HG03342 (cell line): ENCODE data around the gene ABCB11.
A peak's percentile ranks its signal among the peaks of the same experiment; 100 is the strongest.
"Not testable (repeated sequence)": the region's sequence is repeated elsewhere in the genome, so short reads cannot be mapped to it uniquely, and the experiment has no call there.

Source experiments
- ATAC-seq: cut with Tn5 transposase; IDR thresholded peaks from one replicate; pipeline ENCODE4 v1.9.1; 2021; ENCODE audit warnings: mild to moderate bottlenecking, moderate library complexity; ENCODE audit not compliant: unreplicated experiment

ABCB11 gene

DNA sequence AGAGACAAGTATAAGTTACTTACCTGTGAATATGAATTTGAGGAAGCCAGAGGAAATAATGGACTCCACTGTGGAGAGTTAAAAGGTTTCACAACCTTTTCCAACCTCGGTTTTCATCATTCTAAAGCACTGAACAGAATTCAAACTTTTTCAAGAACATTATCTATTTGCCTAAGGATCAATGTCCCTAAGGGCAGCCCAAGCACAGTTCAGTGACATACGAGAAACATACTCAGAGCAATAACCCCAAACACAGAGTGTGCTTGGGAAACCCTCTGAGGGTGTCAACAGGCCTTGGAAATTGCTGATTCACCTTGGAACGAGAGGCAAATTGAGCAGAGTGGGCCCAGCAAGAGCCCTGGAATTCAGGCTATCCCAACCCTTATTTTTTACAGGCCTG, at the start of gene ABCB11:
ABCB11 (minus strand) TSS at position 123 of the 400 bp plus-strand sequence. CDS start 13,199 bp downstream, outside the sequence.
- ATAC-seq: no peak

DNA sequence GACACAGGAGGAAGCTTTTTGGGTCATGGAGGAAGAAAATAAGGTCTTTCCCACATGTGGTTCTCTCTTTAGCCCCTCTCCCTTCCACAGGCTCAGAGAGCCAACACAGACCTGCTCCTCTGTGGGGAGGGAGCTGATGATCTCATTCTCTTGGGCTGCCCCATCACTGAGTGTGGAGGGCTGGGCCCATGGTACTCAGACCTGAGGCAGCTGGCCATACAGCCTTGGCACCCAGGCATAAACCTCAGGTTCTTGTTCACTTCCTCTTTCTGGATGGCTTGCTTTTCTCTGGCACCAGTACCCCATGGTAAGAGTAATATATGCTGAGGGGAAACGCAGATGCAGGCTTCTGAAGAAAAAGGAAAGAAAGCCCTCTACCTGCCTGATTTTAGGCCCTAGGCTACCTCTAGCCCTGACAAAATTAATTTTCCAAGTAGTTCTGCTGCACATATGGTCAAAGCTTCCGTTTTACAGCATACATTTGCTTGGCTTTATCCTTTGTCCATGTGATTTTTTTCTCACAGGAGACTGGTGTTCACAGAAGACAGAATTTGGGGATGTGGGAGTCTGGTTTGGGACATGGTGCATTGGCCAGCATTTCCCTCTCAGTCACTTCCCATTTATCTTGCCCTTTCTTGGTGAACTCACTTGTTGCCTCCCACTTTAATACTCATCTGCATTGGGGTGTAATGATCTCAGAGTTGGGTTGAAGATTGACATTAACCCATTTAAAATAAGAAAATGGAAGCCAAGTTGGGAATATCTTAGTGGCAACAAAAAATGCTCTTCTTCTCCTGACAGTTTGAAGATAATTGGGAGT, 49.3 kb upstream of the ABCB11 start:
- ATAC-seq: peak; percentile 77

DNA sequence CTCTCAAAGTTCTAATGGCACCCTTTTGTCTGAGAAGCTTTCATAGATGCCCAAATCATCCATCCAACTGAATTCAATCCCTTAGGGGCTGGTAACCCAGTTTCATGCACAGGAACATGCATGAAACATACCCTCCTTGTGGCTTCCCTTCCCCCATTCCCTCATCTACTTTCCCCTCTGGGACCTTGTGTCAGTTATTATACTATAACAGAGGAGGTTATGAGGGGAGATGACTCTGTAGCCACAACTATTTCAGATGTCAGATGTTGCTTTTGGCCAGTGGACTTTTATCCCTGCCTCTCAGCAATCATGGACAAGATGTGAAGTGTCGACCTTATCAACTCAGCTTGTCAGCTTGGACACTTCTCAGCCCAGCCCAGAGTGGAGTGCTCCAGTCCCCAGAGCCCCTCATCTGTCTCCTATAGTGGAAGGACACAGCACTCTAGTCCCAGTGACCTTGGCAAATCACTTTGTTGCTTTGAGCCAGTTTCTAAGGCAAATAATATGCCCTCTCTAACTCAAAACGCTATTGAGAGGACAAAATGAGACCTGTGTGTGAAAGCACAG, 46.6 kb upstream of the ABCB11 start:
- ATAC-seq: no peak

DNA sequence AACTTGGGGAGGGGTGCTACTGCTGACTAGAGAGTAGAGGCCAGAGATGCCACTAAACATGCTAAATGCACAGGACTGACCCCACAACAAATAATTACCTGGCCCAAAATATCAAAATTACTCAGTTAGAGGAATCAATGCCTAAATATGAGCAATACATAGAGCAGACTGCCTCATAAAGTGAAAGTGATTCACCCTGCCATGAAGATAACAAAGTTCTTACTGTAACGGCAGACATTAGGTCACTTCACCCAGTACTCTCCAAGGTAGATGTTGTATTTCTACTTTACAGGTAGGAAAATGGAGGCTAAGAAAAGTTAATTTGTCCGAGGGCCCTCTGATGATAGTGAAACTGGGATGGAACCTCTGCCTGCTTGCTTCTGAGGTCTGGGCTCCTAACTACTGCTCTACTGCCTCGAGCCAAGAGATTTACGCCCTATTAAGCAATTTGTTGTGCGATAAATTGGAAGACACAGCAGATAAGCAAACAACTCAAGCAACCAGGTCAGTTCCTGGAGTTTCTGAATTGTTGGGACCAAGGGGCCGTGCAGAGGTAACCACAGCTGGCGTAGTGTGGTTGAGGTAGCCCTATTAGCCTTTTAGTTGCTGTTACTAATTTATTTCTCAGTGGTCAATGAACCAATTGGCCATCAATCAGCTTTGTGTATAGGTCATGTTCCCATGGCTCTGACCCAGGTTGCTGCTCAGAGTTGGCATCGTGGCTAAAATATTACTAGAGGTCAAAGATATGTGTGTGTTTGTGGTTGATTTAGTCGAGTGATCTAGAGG, 43.0 kb upstream of the ABCB11 start:
- peak; percentile 71 for ATAC-seq

DNA sequence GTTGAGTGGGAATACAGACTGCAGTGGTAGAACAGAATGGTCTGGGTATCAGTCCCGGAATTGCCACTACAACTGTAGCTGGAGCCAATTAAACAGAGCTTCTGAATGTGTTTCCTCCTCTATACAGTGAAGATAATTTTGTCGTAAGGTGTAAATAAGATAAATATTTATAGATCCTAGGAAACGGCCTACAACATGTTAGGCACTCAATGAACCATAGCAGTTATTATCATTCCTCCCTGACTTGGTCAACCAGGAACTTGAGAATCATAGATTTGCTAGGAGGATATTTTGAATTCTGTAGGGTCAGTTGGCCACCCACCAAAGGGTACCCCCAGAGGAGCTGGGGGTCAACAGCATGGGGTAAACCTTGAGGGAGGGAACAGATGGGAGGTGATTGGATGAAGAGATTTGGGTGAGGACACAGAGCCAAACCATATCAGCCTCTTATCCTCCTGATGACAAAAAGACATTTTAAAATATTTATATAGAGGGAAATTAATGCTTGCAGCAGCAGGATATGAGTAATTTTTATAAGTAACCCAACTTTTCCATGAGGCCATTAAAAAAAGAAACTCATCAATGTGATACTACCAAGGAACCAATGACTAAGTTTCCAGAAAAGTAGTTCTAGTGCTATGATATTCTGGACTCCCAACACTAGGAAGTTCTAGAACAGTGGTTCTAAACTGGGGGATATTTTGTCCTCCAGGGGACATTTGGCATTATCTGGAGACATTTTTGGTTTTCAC, 42.3 kb upstream of the ABCB11 start:
- ATAC-seq: no peak

DNA sequence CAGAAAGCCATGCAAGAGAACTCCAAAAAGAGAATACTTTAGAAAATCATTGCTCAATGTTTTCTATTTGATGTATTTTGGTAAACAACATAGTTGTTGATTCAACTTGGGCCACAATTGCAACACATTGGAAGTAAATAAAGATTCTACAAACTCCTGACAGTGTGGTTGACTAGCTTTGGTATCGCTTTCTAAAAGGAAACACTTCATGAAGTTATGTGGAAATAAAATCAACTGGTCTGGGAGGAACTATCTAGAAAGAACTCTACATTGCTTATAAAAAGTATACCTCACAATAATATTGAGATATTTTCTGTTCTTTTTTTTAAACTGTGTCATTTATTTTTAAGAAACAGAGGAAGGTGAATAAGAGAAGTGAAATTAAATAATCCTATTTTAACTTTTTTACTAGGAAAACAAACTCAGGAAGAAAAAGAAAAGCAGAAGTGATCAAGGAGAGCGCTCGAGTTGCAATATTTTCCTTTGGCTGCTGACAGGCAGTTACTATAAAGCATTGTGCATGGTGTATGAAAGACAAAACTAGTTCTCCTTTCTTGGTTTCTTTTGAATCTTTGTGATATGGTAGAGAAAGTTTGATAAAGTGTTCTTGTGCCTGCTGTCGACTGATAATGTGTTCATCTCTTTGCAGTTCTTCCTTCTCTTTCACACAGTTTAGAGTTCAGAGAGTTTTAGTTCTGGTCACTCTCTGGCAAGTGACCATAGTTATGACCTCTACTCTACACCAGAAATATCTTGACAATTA, 41.2 kb upstream of the ABCB11 start:
- peak; percentile 54 for ATAC-seq

DNA sequence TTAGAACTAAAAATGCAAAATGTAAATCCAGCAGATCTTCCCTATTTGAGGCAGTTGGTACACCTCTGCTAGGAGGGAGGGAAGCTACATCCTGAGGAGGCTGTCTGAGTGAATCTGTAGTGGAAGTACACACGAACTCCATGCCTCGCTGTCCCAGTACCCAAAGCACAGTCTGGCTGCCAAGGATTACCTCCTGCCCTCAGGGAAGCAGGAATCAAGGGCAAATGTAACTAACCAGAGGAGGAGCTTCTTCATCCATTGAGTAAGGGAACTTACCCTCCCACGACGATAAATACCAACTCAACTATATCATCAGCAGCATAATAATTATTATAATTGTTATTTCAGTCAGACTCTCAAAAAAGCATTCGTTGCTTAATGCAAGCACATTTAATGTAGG, 40.3 kb upstream of the ABCB11 start:
- no peak for ATAC-seq

DNA sequence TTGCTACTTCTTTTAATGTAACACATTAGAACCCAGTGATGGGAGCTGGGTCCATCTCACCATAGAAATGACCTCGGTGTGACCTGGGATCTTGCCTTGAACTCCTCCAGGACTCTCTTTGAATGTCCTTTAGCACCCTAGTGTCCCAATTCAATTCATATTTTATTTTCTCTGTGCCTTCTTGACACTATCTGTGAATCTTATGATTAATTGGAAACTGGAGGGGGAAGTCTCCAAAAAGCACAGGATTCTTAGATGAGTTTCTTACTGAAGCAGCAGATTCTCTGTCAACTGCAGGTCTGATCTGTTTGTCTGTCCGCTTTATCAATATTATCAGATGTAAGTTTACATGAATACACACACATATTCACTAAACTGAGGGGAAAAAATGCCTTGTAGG, 38.7 kb upstream of the ABCB11 start:
- ATAC-seq: no peak

DNA sequence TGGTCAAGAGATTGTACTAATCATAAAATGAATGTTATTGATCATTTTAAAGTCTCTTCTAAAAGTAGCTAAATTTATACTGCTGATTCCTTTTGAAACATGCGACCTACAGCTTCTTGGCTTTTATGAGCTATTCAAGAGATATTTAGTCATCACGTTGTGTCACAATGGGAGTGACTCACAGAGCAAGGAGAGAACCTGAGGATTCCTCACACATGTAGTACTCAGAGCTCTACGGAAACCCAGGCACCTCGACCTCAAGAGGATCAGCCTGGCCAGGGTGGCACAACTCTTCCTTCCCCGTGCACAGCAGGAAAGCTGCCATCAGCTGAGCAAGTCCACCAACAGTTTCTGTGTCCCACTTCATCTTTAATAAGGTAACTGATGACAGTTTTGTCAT, 38.2 kb upstream of the ABCB11 start, which contains the start of gene DHRS9:
DHRS9 (plus strand) TSS at position 223 of the 400 bp plus-strand sequence. CDS start 12,019 bp downstream, outside the sequence.
- no peak for ATAC-seq

DNA sequence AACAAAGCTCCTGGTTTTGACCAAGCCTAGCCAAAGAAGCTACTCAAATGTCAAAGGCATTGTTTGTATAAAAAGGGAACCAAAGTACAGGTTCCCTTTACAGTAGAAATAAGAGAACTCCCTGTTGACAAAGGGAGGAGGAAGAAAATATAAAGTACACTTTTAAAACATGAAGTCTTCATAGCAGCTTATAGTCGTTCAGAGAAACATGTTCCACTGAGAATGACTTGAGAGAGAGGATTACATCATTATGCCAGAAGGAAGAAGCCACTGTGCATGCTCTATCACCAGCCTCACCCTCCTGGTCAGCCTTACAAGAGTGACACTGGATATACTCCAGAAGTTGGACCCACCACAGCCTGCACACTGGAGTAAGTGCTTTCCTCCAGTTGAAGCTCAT, 35.8 kb upstream of the ABCB11 start:
- ATAC-seq: no peak

DNA sequence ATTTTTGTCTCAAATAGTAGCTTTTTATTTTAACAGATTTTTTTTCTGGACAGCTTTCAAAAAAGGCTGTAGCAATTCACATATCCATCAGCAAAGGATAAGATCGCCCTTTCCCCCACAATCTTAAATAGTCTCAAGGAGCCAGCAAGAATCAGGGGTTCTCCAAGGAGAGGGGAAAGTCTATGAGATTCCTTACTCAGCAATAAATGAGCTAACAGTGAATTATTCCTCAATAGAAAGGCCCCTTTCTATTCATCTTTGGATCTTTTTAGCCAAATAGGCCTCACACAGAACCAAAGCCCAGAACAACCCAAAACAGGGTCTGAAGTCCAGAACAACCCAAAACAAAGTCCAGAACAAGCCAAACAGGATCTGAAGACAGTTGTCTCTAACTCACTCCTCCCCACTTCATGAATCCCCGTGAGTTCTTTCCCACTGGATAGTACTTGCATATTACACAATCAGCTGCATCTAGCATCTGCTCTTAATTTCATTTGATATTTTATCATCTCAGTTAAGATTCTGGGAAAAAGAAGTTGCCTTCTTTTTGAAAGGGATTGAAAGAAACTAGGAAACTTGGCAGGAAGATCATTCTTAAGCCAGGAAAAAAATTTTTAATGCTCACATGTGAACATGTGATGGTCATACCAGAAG, 34.9 kb upstream of the ABCB11 start:
- no peak for ATAC-seq

DNA sequence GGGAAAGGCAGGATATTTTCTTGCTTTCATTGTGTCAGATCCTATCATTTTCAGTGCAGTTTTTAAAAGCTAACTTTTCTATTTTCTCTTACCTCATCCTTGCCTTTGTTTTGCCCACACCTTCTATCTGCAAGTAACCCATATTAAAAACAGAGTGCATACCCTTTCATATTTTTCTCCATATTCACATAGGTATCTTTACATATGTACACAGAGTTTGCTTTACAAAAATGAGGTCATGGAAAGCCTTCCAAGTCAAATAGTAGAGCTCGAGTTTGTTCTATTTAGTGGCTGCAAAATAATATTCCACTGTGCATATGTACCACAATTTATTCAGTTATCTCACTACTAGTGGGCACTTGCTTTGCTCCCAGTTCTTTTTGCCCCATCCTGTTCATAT, 34.3 kb upstream of the ABCB11 start:
- no peak for ATAC-seq

DNA sequence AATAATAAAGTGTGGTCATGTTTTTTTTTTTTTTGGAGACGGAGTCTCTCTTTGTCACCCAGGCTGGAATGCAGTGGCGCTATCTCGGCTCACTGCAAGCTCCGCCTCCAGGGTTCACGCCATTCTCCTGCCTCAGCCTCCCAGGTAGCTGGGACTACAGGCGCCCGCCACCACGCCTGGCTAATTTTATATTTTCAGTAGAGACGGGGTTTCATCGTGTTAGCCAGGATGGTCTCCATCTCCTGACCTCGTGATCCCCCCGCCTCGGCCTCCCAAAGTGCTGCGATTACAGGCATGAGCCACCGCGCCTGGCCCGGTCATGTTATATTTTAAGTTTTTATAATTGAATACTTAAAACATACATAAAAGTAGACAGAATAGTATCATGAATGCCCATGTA, 33.1 kb upstream of the ABCB11 start:
- ATAC-seq: not testable (repeated sequence)

DNA sequence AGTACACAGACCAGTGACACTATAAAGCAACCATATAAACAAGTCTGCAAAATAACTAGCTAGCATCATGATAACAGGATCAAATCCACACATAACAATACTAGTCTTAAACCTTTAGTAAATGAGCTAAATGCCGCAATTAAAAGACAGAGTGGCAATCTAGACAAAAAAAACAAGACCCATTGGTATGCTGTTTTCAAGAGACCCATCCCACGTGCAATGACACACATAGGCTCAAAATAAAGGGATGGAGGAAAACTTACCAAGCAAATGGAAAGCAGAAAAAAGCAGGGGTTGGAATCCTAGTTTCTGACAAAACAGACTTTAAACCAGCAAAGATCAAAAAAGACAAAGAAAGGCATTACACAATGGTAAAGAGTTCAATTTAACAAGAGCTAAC, 23.5 kb upstream of the ABCB11 start:
- ATAC-seq: not testable (repeated sequence)

DNA sequence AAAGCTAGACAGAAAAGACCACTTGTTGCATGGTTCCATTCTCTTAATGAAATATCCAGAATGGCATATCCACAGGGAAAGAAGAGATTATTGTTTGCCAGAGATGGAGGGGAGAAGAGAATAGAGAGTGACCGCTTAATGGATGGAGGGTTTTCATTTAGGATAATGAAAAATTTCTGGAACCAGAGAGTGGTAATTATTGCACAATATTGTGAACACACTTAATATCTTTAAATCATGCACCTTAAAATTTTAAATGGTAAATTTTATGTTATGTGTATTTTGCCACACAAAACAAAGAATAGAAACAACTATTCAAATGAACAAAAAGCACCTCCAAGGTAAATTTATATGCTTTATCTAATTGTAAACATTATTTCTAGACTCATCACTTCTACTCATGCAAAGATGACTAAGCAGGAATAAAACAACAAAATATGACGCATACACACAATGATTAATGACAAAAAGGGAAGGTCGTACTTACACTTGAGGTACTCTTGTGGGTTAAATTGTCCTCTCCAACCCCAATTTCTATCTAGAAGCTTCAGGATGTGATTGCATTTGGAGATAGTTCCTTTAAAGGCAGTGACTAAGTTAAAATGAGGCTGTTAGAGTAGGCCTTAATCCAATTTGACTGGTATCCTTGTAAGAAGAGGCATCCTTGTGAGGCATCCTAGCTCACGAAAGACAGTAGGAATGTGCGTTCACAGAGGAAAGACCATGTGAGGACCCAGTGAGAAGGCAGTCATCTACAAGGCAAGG, 19.5 kb upstream of the ABCB11 start:
- no peak for ATAC-seq

DNA sequence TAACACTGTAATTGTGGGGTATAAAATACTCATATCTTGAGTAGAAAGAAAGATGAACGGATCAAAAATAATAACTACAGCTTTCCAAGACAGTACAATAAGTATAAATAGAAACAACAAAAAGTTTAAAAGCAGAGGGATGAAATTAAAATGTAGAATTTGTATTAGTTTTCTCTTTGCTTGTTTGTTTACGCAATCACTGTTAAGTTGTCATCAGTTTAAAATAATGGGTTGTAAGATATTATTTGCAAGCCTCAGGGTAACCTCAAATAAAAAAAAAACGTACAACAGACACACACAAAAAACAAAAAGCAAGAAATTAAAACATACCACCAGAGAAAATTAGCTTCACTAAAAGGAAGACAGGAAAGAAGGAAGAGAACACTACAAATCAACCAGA, 18.0 kb upstream of the ABCB11 start:
- ATAC-seq: no peak

DNA sequence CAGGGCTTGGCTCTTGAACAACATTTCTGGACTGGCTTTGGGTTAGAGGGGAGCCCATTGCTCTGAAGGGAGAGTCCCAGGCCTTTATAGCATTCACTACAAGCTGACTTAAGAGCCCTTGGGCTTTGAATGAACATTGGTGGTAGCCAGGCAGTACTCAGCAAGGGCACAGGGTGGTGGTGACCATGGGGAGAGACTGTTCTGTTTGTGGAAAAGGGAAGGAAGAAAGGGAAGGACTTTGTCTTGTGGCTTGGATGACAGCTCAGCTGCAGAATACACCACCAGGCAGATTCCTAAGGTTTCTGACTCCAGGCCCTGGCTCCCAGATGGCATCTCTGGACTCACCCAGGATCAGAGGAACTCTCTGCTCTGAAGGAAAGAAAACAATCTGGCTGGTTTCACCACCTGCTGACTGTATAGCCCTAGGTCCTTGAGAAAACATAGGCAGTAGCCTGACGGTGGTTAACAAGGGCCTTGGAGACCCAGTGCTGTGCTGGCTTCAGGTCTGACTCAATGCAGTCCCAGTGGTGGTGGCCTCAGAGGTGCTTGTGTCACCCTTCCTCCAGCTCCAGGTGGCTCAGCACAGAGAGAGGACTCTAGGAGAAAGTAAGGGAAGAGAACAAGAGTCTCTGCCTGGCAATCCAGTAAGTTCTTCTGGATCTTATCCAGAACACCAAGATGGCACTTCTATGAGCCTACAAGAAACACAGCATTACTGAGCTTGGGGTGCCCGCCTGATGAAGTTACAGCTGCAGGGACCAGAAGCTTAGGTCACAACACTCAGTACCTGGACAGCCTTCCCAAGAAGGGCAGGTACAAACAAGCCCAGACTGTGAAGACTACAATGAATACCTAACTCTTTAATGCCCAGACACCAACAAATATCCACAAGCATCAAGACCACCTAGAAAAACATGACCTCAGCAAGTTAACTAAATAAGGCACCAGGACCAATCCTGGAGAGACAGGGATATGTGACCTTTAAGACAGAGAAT, 16.4 kb upstream of the ABCB11 start:
- ATAC-seq: no peak
